Embryonic facial prominence (tissue), 1 donor: ENCODE measurements around the gene SCCPDH.

ENCODE experiments used
- DNase-seq: peaks from one replicate; pipeline ENCODE4 v3.0.0-alpha.2; 2016; ENCODE audit errors: extremely low spot score

Gene SCCPDH

DNA sequence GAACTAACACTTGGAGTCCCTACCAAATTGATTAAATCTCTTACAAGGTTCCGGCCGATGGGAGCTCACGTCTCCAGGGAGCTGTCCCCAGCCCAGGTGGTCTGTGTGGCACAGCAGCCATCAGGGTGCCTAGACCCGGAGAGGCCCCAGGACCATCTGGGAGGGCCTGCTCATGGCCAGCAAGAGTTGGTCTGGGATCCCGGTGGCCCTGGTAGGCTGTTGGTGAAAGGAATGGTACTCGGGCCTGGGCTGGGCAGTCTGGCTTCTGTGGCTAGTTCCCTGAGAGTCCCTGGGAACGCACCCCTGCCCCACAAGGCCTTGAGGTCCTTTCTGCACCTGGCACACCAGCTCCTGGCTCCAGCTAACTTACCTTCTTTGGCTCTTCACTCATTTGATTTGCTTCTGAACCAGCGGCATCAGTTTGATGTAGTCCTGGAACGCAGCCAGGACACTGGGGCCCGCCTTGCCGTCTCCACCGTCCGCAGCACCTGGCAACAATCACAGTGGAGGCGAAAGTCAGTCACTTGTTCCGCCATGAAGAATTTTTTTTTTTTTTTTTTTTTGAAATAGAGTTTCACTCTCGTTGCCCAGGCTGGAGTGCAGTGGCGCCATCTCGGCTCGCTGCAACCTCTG lies 62.5 kb downstream of the SCCPDH start:
- DNase-seq, result no peak

GRCh38 chr1:246787781-246788513 lies 63.7 kb downstream of the SCCPDH start:
- DNase-seq, result no peak

- DNase-seq, result no peak
These were observed 64.7 kb downstream of the SCCPDH start for GRCh38 chr1:246788895-246789338.

GRCh38 chr1:246789454-246790339 lies 65.5 kb downstream of the SCCPDH start:
- DNase-seq, result no peak

DNA sequence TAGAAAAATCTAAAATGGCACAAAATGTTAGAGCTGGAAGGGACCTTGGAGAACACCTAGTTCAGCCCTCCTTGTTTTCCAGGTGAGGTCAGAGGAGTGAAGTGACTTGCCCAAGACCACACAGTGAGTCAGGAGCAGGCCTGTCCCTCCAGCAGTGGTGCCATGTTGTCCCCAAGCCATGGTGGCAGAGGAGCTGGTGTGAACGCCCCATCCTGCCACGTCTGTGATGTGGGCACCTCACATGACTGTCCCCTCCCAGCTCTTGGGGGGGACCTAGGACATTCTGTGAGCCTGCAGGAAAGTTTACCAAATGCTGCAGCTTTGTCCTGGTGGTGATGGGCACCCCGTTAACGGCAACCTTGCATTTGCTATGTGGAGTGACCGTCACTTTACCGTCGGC lies 66.2 kb downstream of the SCCPDH start:
- no peak for DNase-seq

DNA sequence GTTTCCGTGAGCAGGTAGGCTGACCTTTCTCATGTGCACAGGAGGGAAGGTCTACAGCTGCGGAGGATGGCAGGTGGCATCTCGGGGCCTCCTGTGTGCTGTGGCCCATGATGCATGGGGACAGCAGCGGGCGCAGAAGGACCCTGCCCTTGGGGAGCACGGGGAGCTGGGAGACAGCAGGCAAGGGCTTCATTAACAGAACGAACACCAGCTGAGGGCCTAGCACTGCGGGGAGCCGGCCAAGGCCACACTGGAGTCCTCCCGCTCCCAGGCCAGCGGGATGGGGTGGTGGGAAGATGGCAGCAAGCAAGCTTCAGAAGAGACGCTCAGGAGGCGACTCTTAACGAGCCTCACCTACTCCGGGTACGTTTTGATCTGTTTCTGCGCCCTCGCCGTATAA lies 66.6 kb downstream of the SCCPDH start:
- DNase-seq, result no peak

- DNase-seq, result no peak
These were observed 67.2 kb downstream of the SCCPDH start for GRCh38 chr1:246791303-246791918.

DNA sequence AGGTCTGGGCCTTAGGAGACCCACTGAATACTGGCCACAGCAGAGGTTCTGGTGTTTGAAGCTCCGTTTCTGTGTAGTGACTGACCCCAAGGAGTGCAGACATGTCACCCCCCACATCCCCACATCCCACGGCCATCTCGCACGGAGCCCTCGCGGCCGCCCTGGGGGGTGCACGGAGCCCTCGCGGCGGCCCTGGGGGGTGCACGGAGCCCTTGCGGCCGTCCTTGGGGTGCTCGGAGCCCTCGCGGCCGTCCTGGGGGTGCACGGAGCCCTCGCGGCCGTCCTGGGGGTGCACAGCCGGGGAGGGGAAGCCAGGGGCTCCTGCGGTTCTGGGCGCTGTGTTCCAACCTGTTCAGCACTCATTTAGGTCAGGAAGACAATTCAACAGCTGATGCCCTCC lies 68.4 kb downstream of the SCCPDH start:
- no peak for DNase-seq

GRCh38 chr1:246793356-246793896 lies 69.2 kb downstream of the SCCPDH start:
- no peak for DNase-seq

DNA sequence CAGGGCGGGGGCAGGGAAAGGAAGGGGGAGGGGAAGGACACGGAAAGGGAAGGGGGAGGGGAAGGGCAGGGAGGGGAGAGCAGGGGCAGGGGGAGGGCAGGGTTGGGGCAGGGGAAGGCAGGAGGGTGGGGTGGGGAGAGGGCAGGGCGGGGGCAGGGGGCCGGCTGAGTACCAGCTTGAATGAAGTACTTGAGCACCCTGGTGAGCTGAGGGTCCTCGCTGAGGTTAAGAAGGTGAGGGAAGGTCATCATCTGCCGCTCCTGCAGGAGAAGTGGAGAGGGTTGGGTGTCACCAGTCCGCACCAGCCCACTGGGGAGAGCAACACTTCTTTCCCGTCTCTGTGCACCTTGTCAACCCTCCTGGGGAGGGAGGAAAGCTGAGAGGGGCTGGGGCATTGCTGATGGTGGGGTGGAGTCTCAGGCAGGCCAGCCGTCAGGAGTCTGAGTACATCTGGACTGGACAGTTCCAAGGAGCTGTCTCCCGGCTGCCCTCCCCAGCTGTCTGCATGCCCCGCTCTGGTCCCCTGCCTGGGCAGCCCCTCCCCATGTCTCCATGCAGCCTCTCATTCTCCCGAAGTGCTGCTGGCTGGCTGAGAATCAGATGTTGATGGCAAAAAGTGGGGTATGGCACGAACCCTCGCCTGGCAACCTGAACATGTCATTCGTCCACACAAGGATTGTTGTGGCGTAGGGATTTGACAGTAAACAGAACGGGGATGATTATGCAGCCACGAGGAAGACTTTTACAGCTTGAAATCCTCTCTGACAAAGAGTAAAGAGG lies 70.0 kb downstream of the SCCPDH start:
- no peak for DNase-seq

DNA sequence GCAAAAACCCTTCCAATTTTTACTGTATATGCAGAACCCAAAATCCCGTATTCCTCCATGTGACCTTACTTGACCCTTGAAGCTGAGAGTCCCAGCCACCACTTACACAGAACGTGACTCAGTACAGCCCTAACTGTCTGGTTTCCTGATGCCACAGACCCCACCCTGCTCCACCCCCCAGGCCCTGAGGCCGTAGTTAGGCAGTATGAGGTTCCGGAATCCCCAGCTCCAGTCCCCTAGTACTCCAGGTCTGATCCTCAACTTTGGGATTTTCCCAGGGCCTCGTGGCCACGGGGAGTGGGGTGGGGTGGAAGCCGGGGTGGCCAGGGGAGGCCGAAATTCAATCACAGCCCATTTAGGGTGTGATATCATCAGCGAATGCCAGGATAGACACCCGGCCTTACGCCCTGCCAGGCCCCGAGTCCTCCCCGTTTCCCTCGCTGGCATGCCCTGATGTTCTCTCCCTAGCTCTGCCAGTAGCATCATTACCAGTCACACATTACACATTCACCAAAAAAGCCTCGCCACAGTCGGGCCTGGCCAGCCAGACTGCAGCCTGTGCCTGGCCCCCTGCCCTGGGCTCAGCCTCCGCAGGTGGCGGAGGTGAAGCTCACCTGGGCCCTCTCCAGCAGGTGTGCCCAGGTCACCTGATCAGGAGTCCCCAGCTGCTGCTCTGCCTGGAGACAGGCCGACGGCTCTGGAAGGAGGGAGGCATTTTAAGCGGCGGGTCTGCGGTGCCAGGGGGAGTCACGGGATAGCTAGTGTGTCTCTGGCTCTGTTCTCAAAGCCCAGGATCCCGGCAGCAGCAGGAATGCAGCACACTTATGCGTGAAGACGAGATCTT lies 70.8 kb downstream of the SCCPDH start:
- DNase-seq, result no peak

DNA sequence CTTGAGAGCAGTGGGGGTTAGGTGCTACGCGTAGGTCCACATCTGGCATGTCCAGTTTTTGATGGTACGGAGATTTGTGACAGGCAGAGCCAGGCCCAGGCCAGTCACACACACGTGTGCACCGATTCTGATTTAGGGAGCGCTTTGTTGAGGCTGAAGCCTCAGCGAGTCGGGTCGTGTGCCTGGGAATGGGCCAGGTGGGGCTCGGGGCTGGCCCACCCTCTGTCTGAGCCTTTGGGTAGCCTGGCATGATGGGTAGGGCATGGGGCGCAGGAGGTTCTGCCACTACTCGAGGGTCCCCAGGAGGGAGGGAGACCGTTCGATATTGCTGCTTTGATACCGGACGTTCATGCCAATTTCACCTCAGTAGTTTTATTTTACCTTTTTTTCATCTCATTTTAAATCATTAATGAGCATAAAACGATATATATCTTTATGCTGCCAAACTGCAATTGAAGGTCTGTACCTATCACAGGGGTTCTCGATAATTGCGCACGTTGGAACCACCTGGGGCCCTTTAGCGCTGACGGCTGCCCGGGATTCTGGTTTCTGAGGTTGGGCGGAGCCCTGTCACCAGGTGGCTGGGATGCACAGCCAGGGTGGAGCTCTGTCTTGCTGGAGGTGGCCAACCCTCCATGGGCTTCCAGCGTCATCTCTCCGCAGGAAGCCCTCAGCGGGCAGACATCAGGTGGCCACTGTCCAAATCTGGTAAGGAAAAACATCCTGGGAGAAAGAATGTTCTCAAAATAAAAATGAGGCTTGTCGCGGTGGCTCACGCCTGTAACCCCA lies 71.9 kb downstream of the SCCPDH start:
- DNase-seq, result no peak

DNA sequence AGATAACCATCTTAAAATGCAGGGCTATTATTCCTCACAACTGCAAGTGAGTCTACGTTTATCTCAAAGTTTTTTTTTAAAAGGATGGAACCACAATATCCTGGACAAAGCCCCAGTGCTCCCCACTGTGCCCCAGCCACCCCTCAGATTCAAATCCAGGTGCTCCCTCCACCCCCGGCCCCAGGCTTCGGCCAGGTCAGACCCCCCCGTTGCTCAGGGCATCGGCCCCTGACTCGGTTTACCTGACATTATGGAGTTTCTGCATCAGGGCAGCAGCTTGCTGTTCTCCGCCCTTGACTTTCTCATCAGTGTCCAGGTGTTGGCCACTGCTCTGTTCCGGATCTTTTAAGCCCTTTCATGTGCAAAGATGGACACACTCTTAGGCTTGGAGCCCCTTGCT lies 72.9 kb downstream of the SCCPDH start:
- DNase-seq, result no peak

DNA sequence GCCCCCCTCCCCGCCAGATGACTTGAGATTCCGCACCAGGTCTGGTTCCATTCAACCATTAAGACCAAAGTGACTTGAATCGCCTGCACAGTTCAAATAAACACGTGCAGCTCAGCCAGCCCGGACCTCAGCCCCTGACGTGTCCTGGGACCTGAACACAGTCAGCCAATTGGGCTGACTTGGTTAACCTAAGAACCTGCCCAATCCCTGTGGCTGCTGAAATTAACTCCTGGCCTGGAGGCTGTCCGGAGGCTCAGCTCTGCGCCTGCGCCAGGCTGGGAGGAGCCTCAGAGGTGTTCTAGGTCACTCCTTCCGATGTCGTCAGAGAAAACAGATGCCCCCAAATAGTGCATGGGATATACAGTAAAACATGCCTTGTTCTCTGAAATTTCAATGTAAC lies 73.4 kb downstream of the SCCPDH start:
- DNase-seq, result no peak

GRCh38 chr1:246798107-246798506 lies 73.9 kb downstream of the SCCPDH start:
- DNase-seq, result no peak

DNA sequence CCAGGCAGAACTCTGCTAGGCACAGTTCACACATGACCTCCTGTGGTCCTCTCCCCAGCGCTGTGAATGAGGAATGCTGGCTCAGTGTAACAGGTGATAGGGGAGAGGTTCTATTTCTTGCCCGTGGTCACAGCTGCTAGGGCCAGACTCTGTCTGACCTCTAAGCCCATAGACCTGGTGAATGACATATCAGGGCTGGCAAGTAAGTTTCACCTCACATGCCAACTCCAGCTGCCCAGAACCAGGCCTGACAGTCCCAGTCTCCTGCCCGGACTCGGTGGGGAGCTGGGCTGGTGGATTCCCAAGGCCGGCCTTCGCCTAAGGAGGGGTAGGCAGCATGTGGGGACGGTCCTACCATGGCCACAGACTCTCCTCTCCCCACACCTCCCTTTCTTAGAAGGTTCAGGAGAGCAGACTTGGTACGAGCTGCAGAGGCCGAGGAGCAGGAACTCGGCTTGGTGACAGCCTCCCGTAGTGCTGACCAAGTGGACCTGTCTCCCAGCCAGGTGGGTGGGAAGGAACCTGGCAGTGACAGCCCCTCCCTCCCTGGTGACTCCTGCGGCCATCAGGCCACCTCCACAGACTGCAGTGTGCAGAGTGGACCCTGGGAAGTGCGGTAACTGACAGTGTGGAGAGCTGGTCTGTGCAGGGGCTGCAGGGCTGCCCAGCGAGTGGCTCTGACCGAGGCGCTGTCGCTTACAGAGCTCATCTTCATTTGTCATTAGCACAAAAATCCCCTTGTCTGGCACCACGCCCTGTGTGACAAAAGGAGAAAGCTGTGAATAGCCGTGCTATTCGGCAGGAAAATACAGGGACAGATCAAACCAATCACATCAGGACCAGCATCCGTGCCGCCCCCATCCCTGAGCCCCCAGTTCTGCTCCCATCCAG lies 74.6 kb downstream of the SCCPDH start:
- DNase-seq, result no peak

DNA sequence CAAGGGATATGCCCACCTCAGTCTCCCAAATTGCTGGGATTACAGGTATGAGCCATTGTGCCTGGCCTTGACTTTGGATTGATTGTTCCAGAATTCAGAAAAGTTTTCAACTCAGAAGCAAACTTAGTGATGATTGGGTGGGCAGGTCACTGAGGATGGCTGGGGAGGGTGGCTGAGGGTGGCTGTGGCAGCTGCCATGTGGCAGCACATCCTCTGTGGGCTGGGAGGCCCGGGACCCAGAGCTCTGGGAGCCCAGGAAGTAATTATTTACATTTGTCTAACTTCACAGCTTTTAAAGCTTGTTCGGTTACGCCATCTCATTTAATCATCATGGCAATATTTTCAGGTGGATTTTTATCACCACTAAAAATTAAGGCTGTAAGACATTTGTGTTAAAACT lies 76.1 kb downstream of the SCCPDH start:
- DNase-seq, result no peak

GRCh38 chr1:246800756-246801155 lies 76.5 kb downstream of the SCCPDH start:
- no peak for DNase-seq
